GM19395 (cell line): Measurements from ENCODE around the gene PHACTR3.

Experiments
- ATAC-seq: cut with Tn5 transposase; IDR thresholded peaks from one replicate; pipeline ENCODE4 v1.9.1; 2021; ENCODE audit warnings: mild to moderate bottlenecking, moderate library complexity; ENCODE audit not compliant: unreplicated experiment

Gene PHACTR3

DNA sequence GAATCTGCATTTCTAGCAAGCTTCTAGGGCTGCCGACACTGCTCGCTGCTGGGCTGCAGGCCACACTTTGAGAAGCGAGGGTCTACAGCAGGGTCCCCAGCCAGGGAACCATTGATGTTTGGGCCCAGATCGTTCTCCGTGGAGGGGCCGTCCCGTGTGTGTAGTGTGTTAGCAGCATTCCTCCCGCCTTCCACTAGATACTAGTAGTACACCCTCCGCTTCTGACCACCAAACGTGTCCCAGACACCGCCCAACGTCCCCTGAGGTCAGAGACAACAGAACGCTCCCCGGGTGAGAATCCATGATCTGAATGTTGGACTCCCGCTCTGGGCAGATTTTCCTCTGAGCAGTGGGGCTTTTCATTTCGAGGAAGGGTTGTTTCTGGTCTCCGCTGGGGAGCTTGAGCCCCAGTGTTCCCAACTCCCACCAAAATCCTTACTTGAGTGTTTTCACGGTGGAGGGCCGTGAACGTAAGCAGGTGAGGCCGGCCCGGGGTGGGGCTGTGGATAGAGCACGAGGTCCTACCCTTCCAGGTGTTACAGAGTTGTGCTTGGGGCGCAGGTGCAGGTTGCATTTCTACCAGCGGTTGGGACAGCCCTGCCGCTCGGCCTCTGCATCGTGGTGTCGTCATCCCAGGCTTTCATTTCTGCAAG lies 204.5 kb downstream of the PHACTR3 start:
- ATAC-seq, result no peak

DNA sequence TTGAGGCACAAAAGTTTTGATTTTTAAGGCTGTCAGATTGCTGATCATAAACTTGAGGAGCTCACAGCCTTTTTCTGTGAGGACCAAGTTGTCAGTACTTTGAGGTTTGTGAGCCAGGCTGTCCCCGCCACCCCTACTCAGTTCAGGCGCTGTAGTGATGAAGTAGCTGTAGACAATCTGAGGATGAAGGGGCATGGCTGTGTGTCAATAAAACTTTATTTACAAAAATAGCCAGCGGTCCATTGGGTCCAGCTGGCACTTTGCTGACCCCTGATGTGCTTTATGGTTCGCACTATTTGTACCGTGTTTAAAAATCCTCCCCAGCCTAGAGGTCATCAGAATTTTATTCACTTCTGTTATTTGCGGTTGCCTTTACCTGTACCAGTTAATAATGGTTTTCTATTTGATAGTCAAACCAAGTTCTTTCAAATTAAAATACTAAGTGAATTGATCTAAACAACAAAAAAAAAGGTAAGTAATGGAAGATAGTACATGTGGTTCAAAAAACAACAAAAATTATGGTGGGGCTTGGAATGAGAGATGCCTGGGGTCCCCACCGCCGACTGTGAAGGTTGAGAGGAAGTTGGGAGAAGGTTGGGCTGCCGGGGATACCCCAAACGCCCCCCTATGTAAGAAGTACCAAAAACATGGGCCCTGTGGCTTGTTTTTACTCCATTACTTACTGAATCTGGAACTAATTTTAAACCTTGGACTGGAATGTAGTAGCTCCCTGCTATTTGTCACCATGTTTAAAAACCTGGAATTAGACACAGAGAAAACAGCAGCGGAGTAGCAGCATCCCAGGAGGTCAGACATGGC lies 205.5 kb downstream of the PHACTR3 start:
- ATAC-seq, result no peak

- ATAC-seq, result no peak
Observed at GRCh38 chr20:59810449-59811187, 206.3 kb downstream of the PHACTR3 start.

DNA sequence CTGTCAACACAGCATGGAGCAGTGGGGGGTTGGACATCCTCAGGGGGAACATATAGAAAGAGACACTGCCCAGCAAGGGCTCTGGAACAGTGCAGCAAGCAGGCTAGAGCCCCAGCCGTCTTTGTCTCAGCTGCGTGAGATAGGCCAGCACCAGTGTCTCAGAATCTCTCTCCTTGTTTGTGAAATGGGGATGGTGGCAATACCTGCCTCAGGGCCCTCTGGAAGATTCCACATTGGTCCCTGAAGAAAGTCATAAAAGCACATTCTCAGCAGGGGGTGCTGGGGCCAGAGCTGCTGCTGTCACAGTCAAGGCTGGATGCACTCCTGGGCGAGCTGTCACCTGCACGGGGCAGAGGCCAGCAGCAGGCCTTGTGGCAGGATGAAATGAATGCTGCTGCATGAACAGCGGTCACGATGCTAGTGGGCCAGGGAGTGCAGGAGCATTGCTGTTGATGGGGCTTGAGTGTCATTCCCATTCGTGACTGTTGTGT lies 207.4 kb downstream of the PHACTR3 start:
- no peak for ATAC-seq

- no peak for ATAC-seq
Observed at GRCh38 chr20:59812286-59813125, 208.2 kb downstream of the PHACTR3 start.

DNA sequence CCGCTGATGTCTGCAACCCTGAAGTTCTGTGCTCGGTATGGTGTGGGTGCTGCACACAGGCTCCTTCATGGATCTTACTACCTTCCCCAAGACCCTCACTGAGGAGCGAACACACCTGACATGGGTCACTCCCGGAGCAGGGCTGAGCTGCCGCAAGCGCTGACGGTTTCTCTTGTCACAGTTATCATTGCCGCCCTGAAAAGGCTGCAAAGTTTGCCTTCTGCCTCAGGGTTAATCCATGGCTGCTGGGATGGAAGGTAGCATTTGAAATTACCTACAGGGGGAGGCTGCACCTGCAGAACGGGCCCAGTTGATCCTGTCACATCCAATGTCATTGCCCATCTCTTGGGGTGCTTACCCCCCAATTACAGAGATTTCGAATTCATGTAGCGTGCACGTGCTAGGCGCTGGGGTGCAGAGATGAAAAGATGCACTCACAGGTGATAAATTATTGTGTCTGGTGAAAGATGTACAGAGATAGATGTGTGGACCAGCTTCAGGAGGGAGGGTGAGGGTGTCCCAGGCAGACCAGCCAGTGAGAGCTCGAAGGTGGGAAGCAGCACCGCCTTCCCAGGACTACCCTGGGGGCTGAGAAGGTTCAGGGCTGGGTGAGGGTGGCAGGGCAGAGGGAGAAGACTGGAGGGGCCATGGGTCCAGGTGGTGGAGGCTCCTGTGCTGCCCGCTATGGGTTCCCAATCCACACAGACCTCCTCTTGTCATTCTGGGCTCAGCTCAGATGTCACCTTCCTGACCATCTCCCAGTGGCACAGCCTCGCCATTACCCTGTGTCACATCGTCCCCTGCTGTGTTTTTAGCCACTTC lies 209.0 kb downstream of the PHACTR3 start:
- ATAC-seq, result no peak

- no peak for ATAC-seq
Observed at GRCh38 chr20:59813948-59814839, 209.9 kb downstream of the PHACTR3 start.

GRCh38 chr20:59814840-59815340 lies 210.6 kb downstream of the PHACTR3 start:
- ATAC-seq, result no peak

DNA sequence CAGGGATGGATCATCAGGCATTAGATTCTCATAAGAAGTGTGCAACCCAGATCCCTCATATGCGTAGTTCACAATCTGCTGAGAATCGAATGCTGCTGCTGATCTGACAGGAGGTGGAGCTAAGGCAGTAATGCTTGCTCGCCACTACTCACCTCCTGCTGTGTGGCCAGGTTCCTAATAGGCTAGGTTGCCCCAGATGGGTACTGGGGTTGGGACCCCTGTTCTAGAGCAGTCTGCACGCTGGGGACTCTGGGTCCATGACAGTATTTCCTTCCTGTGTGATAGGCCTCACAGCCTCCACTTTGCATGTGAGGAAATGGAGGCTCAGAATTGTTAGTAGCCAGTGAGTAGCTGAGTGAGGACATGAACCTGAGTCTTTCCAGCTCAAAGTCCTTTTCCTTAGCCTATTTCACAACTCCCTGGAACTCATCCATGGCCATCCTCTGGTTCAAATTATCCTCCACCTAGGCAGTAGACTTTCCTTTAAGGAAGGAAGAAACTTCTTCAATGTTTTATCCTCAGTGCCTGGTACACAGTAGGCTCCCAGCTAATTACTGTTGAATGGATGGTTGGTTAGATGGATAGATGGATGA lies 211.9 kb downstream of the PHACTR3 start:
- no peak for ATAC-seq

DNA sequence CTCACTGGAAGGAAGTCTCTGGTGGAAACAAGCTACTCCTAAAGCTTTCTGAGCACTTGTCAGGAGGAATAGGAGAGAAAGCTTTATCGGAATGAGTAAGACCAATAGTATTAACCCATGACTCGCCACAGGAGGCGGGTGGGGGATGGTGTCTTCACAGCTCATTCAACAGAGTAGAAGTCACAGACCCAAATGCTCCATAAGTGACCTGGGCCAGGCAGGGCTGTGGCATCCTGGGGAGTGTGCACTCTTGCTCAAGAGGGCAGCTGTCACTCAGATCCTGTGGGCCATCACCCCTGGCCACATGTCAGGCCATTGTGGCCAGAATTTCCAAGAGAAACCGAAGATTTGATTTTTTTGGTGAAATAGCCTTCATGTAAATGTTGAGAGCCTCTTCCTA lies 213.1 kb downstream of the PHACTR3 start:
- ATAC-seq, result no peak

- no peak for ATAC-seq
Observed at GRCh38 chr20:59817846-59818615, 213.7 kb downstream of the PHACTR3 start.

DNA sequence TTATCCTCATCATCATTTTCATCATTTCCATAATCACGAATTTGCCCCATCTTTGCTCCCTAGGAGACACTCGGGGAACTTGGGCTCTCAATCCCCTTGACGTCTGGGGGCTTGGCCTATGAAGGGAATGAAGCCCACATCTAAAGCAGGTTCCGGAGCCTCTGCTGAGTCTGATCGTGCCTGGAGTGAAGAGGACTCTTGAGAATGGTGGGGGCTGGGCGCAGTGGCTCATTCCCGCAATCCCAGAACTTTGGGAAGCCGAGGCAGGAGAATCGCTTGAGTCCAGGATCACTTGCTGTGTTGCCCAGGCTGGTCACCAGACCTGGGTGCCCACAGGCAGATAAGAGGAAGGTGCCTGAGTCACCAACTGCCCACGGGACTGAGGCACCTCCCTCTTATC lies 214.6 kb downstream of the PHACTR3 start:
- ATAC-seq, result no peak

DNA sequence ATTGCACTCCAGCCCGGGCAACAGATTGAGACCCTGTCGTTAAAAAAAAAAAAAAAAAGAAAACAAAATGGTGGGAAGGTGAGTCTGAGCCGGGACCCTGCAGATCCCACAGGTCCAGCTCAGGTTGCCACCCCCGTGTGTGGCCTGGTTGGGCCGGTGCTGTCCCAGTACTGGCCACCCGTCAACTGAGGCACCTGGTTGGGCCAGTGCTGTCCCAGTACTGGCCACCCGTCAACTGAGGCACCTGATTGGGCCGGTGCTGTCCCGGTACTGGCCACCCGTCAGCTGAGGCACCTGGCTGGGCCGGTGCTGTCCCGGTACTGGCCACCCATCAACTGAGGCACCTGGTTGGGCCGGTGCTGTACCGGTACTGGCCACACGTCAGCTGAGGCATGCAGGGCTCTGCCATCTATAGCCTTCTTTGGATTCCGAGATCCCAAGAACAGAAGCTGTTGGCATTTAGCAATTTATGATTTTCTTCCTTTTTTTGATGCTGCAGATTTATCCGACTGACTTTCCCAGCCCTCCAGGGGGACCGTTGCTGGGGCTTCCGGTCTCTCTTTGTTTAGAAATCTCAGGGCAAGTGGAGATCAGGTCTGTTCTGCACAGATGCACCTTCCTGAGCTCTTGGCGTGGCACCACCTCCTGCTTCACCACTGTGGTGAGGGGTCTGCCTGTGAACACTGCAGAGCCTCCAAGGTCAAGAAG lies 215.3 kb downstream of the PHACTR3 start:
- ATAC-seq, result no peak

DNA sequence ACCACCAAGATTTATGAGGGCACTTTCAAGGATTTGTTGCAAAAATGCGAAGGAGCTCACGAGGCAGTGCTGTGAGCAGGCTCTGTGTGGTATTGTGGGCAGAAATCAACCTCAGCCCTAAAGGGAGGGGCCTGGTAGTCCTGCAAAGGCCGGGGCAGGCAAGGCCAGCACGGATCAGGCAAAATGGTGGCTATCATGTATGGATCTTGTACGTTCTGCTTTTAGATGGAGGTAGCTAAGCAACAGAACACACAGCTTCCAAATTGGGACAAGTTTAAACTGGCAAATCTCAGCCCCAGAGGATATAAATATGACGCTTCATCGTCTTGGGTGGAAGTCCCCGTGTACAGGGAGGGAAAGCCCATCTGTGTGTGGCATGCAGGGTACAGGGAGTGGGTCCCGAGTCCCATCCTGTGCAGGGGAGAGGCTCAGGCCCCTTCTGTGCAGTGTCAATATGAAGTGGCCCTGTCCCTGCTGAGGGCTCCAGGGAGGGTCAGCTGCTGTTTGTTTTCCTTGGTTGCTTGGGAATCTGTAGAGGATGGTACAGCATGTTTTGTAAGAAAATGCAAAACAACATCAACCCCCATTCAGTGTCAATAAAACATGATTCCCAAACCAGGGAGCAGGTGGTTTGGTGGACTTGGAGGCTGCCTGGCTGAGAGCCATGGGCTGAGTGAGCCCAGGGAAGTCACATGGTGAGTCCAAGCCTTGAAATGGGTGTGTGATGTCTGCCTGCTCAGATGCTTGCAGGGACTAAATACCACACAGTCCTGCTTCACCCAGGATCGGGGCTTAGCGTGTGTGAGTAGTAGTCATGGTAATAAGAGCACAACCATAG lies 216.1 kb downstream of the PHACTR3 start:
- ATAC-seq, result no peak

DNA sequence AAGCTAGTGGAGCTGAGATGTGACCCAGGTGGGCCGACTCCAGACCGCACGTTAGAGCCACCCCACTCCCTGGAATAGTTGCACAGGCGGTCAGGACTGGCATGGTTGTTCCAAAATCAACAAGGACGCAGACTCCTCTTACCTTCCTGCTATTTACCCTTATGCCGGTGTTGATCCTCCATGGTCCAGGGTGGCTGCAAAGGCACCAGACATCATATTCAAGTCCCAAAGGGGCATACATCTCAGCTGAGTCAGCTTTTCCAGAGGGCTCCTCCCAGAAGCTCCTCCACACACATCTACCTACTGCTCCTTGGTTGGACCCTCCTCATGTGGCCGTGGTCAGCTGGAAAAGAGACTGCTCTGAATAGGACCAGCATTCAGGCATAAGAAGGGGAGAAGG lies 216.9 kb downstream of the PHACTR3 start:
- ATAC-seq, result no peak

DNA sequence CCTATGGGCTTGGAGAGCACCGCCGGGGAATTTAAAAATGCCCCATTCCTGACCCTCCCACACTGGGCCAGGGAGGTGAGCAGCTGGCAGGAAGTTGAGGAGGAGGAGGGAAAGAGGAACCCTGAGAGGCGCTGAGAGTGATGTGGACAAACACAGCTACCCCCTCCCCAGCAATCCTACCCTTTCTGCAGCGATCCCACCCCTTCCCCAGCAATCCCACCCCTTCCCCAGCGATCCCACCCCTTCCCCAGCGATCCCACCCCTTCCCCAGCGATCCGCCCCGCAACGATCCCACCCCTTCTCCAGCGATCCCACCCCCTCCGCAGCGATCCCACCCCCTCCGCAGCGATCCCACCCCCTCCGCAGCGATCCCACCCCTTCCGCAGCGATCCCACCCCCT lies 217.4 kb downstream of the PHACTR3 start:
- ATAC-seq, result no peak
